A673 (cell line): Measurements from ENCODE around the gene OR2L13. TPM values are rescaled to one million over a fixed set of nuclear protein-coding genes. Genes with fewer than 3 reads are reported as not detected.

Experiments used
- BruUV-seq: library from RNA; stranded (reverse); fragments of 400-500 nt; replicated peaks from 2 replicates; lab custom pipeline; 2021; lab: Mats Ljungman, UMichigan
- CTCF ChIA-PET: fragments of 300-600 bp; sonication (Branson Sonifier 250); formaldehyde crosslinking; loops from one replicate; lab custom pipeline; 2022; ENCODE audit warnings: antibody characterized with exemption; lab: Charles Lee
- POLR2A ChIA-PET: fragments of 300-600 bp; sonication (Branson Sonifier 250); formaldehyde crosslinking; loops from one replicate; lab custom pipeline; 2022; ENCODE audit warnings: antibody characterized with exemption; ENCODE audit not compliant: low non-redundant PET; lab: Charles Lee
- DNase-seq: peaks from one replicate; pipeline ENCODE4 v3.0.0-alpha.2; 2015; ENCODE audit warnings: low spot score
- H3K27ac ChIP-seq: fragments of 200-600 bp; sonication (generic); 2 replicates; pipeline ENCODE4 v1.5.1; 2016; ENCODE audit warnings: mixed run types, low read depth, mild to moderate bottlenecking, mixed read lengths, antibody characterized with exemption, low read length; ENCODE audit not compliant: poor library complexity, severe bottlenecking
- H3K27me3 ChIP-seq: fragments of 200-600 bp; sonication (generic); replicated peaks from 2 replicates; pipeline ENCODE4 v1.6.1; 2017; ENCODE audit warnings: mixed run types, low read depth, mild to moderate bottlenecking, mixed read lengths, antibody characterized with exemption, low read length; ENCODE audit not compliant: insufficient read depth, poor library complexity
- H3K36me3 ChIP-seq: fragments of 200-600 bp; sonication (generic); 2 replicates; pipeline ENCODE4 v1.6.1; 2016; ENCODE audit warnings: mixed run types, mild to moderate bottlenecking, mixed read lengths, antibody characterized with exemption, low read length; ENCODE audit not compliant: insufficient read depth, poor library complexity, severe bottlenecking
- H3K4me1 ChIP-seq: fragments of 200-600 bp; sonication (generic); 2 replicates; pipeline ENCODE4 v1.6.1; 2017; ENCODE audit warnings: mixed run types, mild to moderate bottlenecking, mixed read lengths, antibody characterized with exemption, low read length; ENCODE audit not compliant: insufficient read depth, poor library complexity, severe bottlenecking
- H3K4me3 ChIP-seq: fragments of 200-600 bp; sonication (generic); 2 replicates; pipeline ENCODE4 v1.5.1; 2016; ENCODE audit warnings: low read depth, mixed run types, mild to moderate bottlenecking, mixed read lengths, low read length; ENCODE audit not compliant: poor library complexity, severe bottlenecking
- H3K9me3 ChIP-seq: fragments of 200-600 bp; sonication (generic); 2 replicates; pipeline ENCODE4 v1.6.1; 2016; ENCODE audit warnings: mixed run types, low read depth, mild to moderate bottlenecking, mixed read lengths, antibody characterized with exemption, low read length; ENCODE audit not compliant: poor library complexity, severe bottlenecking
- EZH2 ChIP-seq: fragments of 200-600 bp; sonication (generic); IDR thresholded peaks from 2 replicates; pipeline ENCODE4 v1.6.1; 2017; ENCODE audit warnings: borderline replicate concordance, low read depth, mild to moderate bottlenecking, mixed read lengths, antibody characterized with exemption, low read length; ENCODE audit not compliant: poor library complexity, severe bottlenecking
- intact Hi-C: fragments of 100-400 bp; cut with micrococcal nuclease; formaldehyde crosslinking; loops from one replicate; pipeline ENCODE4 v1.10.0; 2022; ENCODE audit not compliant: unreplicated experiment
- total RNA-seq: library from RNA; stranded (reverse); gene quantifications from 2 replicates; pipeline ENCODE4 v1.2.3, GENCODE V29; 2021
- TF ChIP-seq, protein P1 (sequence below): fragments of 300-800, 200-600 bp; sonication (generic); conservative IDR thresholded peaks from 2 replicates; pipeline ENCODE4 v1.5.1; 2017; ENCODE audit warnings: low read depth, mild to moderate bottlenecking, antibody characterized with exemption, low read length, moderate library complexity, mixed read lengths

Gene OR2L13
- total RNA-seq, 1 experiment from 2014 or later, result not detected

DNA sequence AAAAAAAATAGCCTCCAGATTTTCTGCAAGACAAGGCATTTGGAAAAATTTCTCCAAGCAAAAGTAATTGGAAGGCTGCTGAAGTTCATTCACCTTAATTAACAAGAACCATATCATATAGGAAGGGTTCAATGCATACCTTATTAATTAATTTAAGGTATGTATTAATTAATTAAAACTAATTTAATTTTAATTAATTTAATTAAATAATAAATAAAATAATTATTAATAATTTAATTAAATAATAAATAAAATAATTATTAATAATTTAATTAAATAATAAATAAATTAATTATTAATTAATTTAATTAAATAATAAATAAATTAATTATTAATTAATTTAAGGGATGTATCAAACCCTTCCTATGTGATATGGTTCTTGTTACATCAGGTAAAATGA lies 7.9 kb downstream of the OR2L13 start:
- no peak overlapping the region for H3K4me3 ChIP-seq
- no peak overlapping the region for H3K27ac ChIP-seq
- no TSS peak for BruUV-seq
- no peaks in the 10 kb centered on the region for H3K27me3 ChIP-seq
- TF ChIP-seq, protein P1, sequence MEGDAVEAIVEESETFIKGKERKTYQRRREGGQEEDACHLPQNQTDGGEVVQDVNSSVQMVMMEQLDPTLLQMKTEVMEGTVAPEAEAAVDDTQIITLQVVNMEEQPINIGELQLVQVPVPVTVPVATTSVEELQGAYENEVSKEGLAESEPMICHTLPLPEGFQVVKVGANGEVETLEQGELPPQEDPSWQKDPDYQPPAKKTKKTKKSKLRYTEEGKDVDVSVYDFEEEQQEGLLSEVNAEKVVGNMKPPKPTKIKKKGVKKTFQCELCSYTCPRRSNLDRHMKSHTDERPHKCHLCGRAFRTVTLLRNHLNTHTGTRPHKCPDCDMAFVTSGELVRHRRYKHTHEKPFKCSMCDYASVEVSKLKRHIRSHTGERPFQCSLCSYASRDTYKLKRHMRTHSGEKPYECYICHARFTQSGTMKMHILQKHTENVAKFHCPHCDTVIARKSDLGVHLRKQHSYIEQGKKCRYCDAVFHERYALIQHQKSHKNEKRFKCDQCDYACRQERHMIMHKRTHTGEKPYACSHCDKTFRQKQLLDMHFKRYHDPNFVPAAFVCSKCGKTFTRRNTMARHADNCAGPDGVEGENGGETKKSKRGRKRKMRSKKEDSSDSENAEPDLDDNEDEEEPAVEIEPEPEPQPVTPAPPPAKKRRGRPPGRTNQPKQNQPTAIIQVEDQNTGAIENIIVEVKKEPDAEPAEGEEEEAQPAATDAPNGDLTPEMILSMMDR, result no peak
- no peak for TF ChIP-seq EZH2
- H3K4me1 ChIP-seq, result no peaks in the 10 kb centered on the region
- H3K36me3 ChIP-seq, result no peaks in the 10 kb centered on the region
- POLR2A ChIA-PET, result no interaction called here
- CTCF ChIA-PET, result no interaction called here
- DNase-seq, result no peak
- intact Hi-C loops, result no loop called here
- H3K9me3 ChIP-seq, result peaks cover 8% of the 10 kb centered on the region

DNA sequence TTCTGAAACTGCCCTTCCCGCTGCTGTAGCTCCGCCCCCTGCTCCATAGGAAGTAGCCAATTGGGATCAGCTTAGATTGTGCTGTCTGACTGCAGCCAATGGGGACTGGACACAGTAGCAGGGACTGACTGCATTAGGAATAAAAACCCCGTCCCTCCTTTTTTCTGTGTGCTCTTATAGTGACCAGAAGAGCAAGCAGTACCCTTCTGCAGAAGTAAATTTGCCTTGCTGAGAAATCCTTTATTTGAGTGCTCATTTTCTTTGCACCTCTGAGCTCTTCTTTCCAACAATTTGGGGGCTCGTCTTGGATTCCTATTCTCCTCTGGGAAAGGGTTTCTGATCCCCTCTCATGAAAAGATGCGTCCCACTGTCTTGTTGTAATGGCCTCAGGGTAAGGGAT lies 16.2 kb downstream of the OR2L13 start:
- Histone ChIP-seq H3K4me3 (no peak overlapping the region), H3K36me3 (no peaks in the 10 kb centered on the region), H3K27me3 (no peaks in the 10 kb centered on the region), H3K4me1 (no peaks in the 10 kb centered on the region), H3K9me3 (peaks cover 35% of the 10 kb centered on the region), H3K27ac (no peak overlapping the region)
- no TSS peak for BruUV-seq
- CTCF ChIA-PET, result no interaction called here
- intact Hi-C loops, result no loop called here
- TF ChIP-seq EZH2, result no peak
- TF ChIP-seq, protein P1, result no peak
- no peak for DNase-seq
- POLR2A ChIA-PET, result no interaction called here

DNA sequence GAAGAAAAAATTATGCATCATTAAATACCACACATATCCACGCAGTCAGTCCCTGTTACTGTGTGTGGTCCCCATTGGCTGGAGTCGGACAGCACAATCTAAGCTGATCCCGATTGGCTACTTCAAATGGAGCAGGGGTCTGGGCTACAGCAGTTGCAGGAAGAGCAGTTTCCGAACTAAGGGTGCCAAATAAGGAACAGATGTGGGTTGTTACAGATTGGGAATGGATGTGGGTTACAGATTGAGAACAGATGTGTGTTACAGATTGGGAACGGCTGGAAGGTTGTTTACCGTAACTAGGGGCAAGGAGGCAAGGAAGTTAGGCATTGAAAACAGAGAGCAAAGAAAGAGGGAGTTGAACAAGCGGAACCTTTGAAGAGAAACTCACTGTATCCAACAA lies 19.9 kb downstream of the OR2L13 start:
- no peak overlapping the region for H3K27ac ChIP-seq
- H3K36me3 ChIP-seq, result no peaks in the 10 kb centered on the region
- H3K4me1 ChIP-seq, result no peaks in the 10 kb centered on the region
- no peak overlapping the region for H3K4me3 ChIP-seq
- no peaks in the 10 kb centered on the region for H3K27me3 ChIP-seq
- no peak for TF ChIP-seq EZH2
- TF ChIP-seq, protein P1, result no peak
- ChIA-PET CTCF (no interaction called here), POLR2A (no interaction called here)
- intact Hi-C loops, result no loop called here
- peaks cover 21% of the 10 kb centered on the region for H3K9me3 ChIP-seq
- no TSS peak for BruUV-seq
- no peak for DNase-seq
